Activated naive CD4-positive, alpha-beta T cell treated with anti-CD3 and anti-CD28 coated beads for 36 hours (primary cell): ENCODE measurements around the gene USP7. TPM values are rescaled to one million over a fixed set of nuclear protein-coding genes. Genes with fewer than 3 reads are reported as not detected.
"Not testable (repeated sequence)": the region's sequence is repeated elsewhere in the genome, so short reads cannot be mapped to it uniquely, and the experiment has no call there.

Experiments
- CTCF ChIA-PET: fragments of 350-600 bp; sonication (Branson Sonifier 250); formaldehyde crosslinking; loops from one replicate; lab custom pipeline; 2021; ENCODE audit warnings: antibody characterized with exemption; lab: Charles Lee
- DNase-seq: peaks from one replicate; pipeline ENCODE4 v3.0.0-alpha.2; 2020
- H3K27ac Mint-ChIP-seq: one replicate; pipeline ENCODE4 v1.8.0; 2021; ENCODE audit warnings: mild to moderate bottlenecking, mixed read lengths
- H3K27me3 Mint-ChIP-seq: one replicate; pipeline ENCODE4 v1.8.0; 2021; ENCODE audit warnings: low read depth, mixed read lengths
- H3K36me3 Mint-ChIP-seq: one replicate; pipeline ENCODE4 v1.8.0; 2021; ENCODE audit warnings: low read depth, mixed read lengths
- H3K4me1 Mint-ChIP-seq: one replicate; pipeline ENCODE4 v1.8.0; 2021; ENCODE audit warnings: low read depth, mixed read lengths
- H3K4me3 Mint-ChIP-seq: one replicate; pipeline ENCODE4 v1.8.0; 2021; ENCODE audit warnings: mild to moderate bottlenecking, moderate library complexity, mixed read lengths
- H3K9me3 Mint-ChIP-seq: one replicate; pipeline ENCODE4 v1.8.0; 2021; ENCODE audit warnings: mixed read lengths
- intact Hi-C: fragments of 100-400 bp; cut with micrococcal nuclease; formaldehyde crosslinking; loops from one replicate; pipeline ENCODE4 v1.15.1; 2023
- total RNA-seq, 2 experiments: library from RNA; stranded (reverse); gene quantifications; one replicate each; pipeline ENCODE4 v1.2.3, GENCODE V29; 2021

The USP7 gene
- total RNA-seq, 2 experiments from 2014 or later, result 155 to 163 TPM

DNA sequence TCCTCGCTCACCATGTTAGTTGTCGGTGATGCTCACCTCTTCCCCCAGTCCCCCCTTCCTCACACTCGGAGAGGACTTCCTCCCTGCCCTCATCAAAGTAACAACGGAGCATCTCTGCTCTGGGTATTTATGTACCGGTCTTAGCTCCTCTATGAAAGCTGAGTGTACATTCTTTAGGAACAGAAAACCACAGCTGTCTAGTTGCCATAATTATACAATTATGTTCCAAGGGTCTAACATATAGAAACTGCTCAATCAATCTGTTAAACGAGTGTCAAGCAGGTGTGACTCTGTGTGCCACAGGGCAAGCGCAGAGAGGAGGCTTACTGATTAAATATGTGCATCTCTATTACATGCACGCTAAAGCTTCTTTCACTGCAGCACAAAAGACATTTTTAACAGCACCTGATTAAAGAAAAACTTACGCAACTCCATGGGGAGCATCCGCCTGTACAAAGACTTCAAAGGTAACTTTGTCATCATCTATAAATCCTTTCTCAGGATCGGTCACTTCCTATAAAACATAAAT is 43.7 kb downstream of the USP7 start:
- Mint-ChIP-seq H3K4me3 (no peak overlapping the region), H3K9me3 (no peaks in the 10 kb centered on the region), H3K27ac (peak overlapping the region; percentile 78), H3K27me3 (no peaks in the 10 kb centered on the region), H3K36me3 (peaks cover 39% of the 10 kb centered on the region), H3K4me1 (peaks cover 47% of the 10 kb centered on the region)
- no peak for DNase-seq
- CTCF ChIA-PET, result interaction anchor here (0.8 to 4.0 kb wide), 4 partner anchors 12 to 89 kb away, joined by 3 to 18 read pairs (median 6); no protein-coding TSS in a partner anchor
- intact Hi-C loops, result loop anchor here (2.0 kb wide), 1 partner anchor 17 kb away; no protein-coding TSS in a partner anchor

DNA sequence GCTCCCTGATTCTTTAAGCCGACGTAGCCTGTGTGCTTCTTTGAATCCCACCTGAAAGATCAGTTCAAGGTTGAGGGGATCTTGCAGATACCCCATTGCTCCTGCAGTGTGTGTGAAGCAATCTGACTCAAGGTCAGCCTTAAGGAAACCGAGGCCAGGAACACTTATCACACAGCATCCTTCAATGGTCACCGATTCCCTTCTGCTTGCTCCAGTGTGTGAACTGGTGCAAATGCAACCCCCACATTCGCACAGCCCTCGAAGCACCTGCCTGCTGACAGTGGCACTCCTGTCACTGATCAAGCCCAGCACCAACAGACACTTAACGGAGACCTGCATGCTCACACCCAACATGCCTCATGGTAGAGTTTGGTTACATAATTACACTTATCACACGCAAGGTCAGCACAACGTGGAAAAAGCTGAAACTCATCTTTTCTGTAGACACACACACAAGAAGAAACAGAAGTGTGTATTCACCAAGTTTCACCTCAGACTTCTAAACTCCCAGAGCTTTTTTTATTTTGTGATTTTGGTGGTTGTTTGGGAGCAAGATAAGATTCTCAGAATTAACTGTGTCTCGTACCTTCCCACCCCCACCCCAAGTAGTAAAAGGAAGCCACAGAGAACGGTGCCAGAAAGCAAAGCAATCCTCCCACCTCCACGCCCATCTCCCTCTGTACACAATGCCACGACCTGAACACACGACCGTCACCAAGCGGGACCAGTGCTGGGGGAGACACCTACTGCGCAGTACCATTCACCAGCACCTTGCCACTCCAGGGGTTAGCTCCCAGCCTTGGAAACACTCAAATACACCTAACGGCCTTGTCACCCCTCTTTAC is 44.4 kb downstream of the USP7 start:
- Mint-ChIP-seq H3K4me1 (peaks cover 41% of the 10 kb centered on the region), H3K9me3 (no peaks in the 10 kb centered on the region), H3K27me3 (no peaks in the 10 kb centered on the region), H3K27ac (peak overlapping the region; percentile 78), H3K4me3 (no peak overlapping the region), H3K36me3 (peaks cover 43% of the 10 kb centered on the region)
- no peak for DNase-seq
- CTCF ChIA-PET, result interaction anchor here (0.5 to 4.0 kb wide), 5 partner anchors 12 to 172 kb away, joined by 3 to 18 read pairs (median 4); partner anchors contain the start of gene HAPSTR1
- intact Hi-C loops, result no loop called here

DNA sequence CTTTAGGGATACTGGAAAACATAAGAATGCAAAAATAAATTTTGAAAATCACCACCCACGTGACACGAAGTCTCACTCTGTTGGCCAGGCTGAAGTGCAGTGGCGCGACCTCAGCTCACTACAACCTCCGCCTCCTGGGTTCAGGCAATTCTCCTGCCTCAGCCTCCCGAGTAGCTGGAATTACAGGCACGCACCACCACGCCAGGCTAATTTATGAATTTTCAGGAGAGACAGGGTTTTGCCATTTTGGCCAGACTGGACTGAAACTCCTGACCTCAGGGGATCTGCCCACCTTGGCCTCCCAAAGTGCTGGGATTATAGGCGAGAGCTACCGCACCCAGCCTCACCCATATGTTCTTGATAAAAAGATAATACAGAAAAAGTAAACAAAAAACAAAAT is 46.4 kb downstream of the USP7 start:
- Mint-ChIP-seq H3K4me1 (peaks cover 37% of the 10 kb centered on the region), H3K36me3 (peaks cover 42% of the 10 kb centered on the region)
- intact Hi-C loops, DNase-seq, CTCF ChIA-PET, H3K4me3 Mint-ChIP-seq, H3K9me3 Mint-ChIP-seq, H3K27ac Mint-ChIP-seq, H3K27me3 Mint-ChIP-seq: not testable (repeated sequence)

DNA sequence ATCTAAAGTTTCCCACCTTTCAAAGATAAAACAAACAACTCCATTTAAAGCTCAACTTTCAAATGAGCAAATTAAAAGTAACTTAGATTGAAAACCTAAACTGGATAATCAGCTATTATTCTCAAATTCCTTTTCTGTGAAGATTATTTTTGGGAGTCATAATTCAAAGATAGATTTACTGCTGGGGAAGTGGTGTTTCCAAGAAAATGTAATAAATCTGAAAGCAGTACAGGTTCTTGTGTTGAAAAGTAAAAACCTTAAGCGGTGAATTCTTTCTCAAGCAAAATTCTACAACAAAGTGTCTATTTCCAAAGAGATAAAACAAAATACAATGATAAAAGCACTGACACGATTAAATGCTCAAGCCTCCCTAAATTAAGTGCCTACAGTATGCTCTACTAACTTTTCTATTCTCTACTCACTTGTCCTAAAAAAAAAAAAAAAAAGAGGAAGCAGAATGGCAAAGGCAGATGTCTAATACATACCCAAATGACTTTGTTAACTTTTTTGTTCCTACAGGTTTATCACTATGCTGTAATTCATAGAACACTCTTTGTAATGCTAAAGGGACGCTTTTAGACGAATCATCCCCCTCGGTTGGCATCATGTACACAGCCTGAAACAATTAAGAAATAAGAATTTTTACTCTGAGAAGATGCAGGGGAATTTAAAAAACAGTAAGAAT is 47.0 kb downstream of the USP7 start:
- DNase-seq, result no peak
- peaks cover 41% of the 10 kb centered on the region for H3K36me3 Mint-ChIP-seq
- H3K4me3 Mint-ChIP-seq, result no peak overlapping the region
- CTCF ChIA-PET, result interaction anchor here (0.9 to 1.1 kb wide), 2 partner anchors 20 to 92 kb away, joined by 3 to 5 read pairs; no protein-coding TSS in a partner anchor
- peaks cover 32% of the 10 kb centered on the region for H3K4me1 Mint-ChIP-seq
- peak overlapping the region; percentile 61 for H3K27ac Mint-ChIP-seq
- H3K27me3 Mint-ChIP-seq, result no peaks in the 10 kb centered on the region
- intact Hi-C loops, result no loop called here
- H3K9me3 Mint-ChIP-seq, result no peaks in the 10 kb centered on the region

DNA sequence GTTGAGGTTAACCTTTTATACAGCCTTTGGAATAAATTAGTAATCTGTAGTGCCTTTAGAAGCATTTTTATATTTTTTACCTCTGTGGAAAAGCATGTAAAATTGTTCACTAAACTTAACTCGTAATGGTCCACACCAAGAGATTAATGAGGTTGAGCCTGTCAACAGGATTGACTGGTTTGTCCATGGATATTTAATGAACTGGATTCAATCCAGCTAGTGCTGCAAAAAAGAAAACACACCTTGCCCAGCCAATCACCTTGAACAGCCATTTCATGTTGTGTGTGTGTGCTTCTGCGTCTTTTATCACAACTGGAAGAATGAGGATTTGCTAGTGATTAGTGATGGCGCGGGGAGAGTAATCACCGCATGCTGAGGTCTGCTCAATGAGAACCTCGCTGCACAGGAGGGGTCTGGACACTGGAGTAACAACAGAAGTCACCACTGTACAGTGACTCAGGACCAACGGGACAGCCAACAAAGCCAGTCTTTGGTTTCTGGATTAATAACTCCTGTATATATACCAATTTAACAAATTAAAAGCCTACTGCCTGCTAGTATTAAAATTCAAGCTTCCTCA is 47.9 kb downstream of the USP7 start:
- no peaks in the 10 kb centered on the region for H3K27me3 Mint-ChIP-seq
- peaks cover 30% of the 10 kb centered on the region for H3K4me1 Mint-ChIP-seq
- no peaks in the 10 kb centered on the region for H3K9me3 Mint-ChIP-seq
- no peak overlapping the region for H3K27ac Mint-ChIP-seq
- H3K4me3 Mint-ChIP-seq, result no peak overlapping the region
- no peak for DNase-seq
- peaks cover 41% of the 10 kb centered on the region for H3K36me3 Mint-ChIP-seq
- intact Hi-C loops, result no loop called here
- CTCF ChIA-PET, result interaction anchor here (0.9 to 1.1 kb wide), 2 partner anchors 21 to 93 kb away, joined by 3 to 5 read pairs; no protein-coding TSS in a partner anchor

DNA sequence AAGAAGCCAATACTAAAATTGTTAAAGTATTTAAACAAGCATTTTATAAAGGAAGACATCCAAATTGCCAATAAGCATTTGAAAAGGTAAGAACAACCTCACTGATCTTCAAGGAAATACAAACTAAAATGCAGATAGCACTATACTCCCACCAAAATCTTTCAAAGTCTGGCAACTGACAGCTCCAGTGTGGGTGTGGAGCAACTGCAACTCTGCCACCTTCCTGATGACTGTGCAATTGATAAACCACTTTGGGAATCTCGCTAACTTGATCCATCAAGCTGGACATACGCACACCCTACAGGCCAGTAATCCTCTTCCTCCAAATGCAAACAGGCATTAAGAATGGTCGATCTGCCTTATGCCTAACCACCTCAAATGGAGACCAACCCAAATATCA is 49.6 kb downstream of the USP7 start:
- CTCF ChIA-PET, result interaction anchor here (0.6 to 1.7 kb wide), 3 partner anchors 14 to 26 kb away, joined by 3 to 6 read pairs (median 3); no protein-coding TSS in a partner anchor

DNA sequence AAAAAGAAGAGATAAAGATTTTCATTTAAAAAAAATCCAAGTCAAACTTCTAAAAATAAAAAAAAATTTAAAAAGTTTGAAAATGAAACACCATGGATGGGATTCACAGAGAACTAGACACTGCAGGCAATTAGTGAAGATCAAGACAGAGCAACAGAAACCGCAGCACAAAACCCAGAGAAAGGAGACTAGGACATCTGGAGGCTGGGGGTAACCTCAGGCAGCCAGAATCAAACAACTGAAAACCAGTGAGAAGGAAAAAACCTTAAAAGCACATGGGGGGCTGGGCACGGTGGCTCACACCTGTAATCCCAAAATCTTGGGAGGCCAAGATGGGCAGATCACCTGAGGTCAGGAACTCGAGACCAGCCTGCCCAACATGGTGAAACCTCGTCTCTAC is 50.9 kb downstream of the USP7 start:
- H3K9me3 Mint-ChIP-seq, result no peaks in the 10 kb centered on the region
- DNase-seq, result no peak
- H3K4me3 Mint-ChIP-seq, result no peak overlapping the region
- CTCF ChIA-PET, result interaction anchor here (0.7 kb wide), 1 partner anchor 137 kb away, joined by 3 read pairs; no protein-coding TSS in a partner anchor
- H3K27ac Mint-ChIP-seq, result no peak overlapping the region
- intact Hi-C loops, result no loop called here
- peaks cover 28% of the 10 kb centered on the region for H3K36me3 Mint-ChIP-seq
- H3K27me3 Mint-ChIP-seq, result no peaks in the 10 kb centered on the region
- H3K4me1 Mint-ChIP-seq, result peaks cover 20% of the 10 kb centered on the region

More for the DNA sequence above, 49.6 kb downstream of the USP7 start:
- H3K4me1 Mint-ChIP-seq, result peaks cover 24% of the 10 kb centered on the region
- intact Hi-C loops, result no loop called here
- DNase-seq, result no peak
- no peaks in the 10 kb centered on the region for H3K27me3 Mint-ChIP-seq
- H3K9me3 Mint-ChIP-seq, result no peaks in the 10 kb centered on the region
- H3K4me3 Mint-ChIP-seq, result no peak overlapping the region
- peaks cover 30% of the 10 kb centered on the region for H3K36me3 Mint-ChIP-seq
- no peak overlapping the region for H3K27ac Mint-ChIP-seq

DNA sequence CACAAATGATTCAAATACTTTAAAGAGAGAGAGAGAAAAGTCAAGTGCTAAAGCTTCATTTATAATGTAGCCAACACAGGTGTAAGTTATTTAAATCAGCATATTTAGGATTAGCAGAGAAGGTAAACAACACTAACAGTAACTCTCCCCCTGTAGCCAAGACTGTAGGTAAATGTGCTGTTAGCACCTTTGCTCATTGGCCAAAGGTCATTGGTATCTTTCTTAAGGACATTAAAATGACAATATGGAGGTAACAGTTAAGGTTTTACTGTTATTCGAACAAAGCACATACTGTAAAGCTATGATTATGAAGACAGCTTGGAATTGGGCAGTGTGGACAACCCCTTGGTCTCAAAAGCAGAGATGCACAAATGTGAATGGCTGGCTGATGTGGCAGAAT is 52.9 kb downstream of the USP7 start:
- Mint-ChIP-seq H3K9me3 (no peaks in the 10 kb centered on the region), H3K4me1 (peaks cover 26% of the 10 kb centered on the region), H3K27ac (no peak overlapping the region), H3K27me3 (no peaks in the 10 kb centered on the region), H3K36me3 (peaks cover 36% of the 10 kb centered on the region), H3K4me3 (no peak overlapping the region)
- CTCF ChIA-PET, result interaction anchor here (0.8 to 2.3 kb wide), 2 partner anchors 26 to 85 kb away, joined by 3 to 12 read pairs; no protein-coding TSS in a partner anchor
- intact Hi-C loops, result no loop called here
- DNase-seq, result no peak

DNA sequence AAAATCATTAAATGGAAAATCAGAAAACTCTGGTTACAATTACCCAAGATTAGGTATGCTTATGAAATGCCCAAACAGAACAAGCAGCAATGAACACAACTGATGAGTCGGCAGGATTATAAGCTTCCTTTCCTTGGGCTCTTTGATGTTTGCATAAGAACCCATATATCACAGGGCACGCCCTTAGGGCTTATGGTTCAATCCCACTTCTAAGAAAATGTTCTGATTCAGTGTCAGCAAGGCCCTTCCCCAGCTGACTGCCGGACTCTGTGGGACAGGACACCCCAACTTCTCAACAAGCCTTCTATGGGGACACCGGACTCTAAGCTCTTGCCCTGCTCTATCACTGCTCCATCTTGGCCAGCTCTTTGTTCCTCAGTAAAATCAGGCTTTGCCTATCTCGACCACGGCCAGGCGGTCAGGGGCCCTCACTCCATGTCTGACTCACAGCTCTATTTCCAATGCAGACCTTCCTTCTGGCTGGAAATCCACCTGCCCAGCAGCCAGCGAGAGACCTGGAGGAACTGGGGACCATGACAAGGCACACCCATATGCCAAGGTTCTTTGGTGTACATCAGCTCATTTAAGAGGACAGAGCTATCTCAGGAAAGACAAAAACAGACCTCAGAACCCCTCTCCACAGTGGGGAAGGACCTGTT is 54.8 kb downstream of the USP7 start:
- CTCF ChIA-PET, result interaction anchor here (0.6 to 2.6 kb wide), 4 partner anchors 27 to 230 kb away, joined by 3 to 9 read pairs (median 6); no protein-coding TSS in a partner anchor
- Mint-ChIP-seq H3K27ac (no peak overlapping the region), H3K4me1 (peaks cover 26% of the 10 kb centered on the region), H3K9me3 (no peaks in the 10 kb centered on the region), H3K36me3 (peaks cover 40% of the 10 kb centered on the region), H3K4me3 (no peak overlapping the region), H3K27me3 (no peaks in the 10 kb centered on the region)
- no peak for DNase-seq
- intact Hi-C loops, result loop anchor here (5.0 kb wide), 1 partner anchor 98 kb away; no protein-coding TSS in a partner anchor

DNA sequence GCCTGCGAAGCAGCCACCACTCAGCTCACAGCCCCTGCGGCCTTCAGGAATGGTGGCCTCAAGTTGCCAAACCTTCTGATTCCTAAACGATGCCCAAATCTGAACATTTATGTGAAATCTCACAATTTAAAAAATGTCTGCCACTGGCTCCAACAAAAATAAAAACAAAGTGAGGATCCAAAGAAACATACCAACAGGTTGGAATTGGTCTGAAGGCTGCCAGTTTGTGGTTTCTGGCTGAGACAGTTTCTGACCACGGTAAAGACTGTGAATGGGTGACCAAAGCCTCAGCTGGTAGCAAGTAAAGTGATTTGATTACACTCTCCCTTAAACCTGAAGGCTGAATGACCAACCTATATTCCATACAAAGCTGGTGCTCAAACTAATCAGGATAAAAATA is 56.6 kb downstream of the USP7 start:
- Mint-ChIP-seq H3K27ac (peak overlapping the region; percentile 24), H3K9me3 (no peaks in the 10 kb centered on the region), H3K36me3 (peaks cover 45% of the 10 kb centered on the region), H3K4me1 (peaks cover 26% of the 10 kb centered on the region), H3K4me3 (no peak overlapping the region), H3K27me3 (no peaks in the 10 kb centered on the region)
- DNase-seq, result no peak
- intact Hi-C loops, result loop anchor here (5.0 kb wide), 1 partner anchor 100 kb away; no protein-coding TSS in a partner anchor
- CTCF ChIA-PET, result interaction anchor here (0.9 kb wide), 1 partner anchor 13 kb away, joined by 3 read pairs; no protein-coding TSS in a partner anchor
